GM21381 (cell line): ENCODE measurements around the gene KRTAP5-8.
"Not testable (repeated sequence)": the region's sequence is repeated elsewhere in the genome, so short reads cannot be mapped to it uniquely, and the experiment has no call there.

ENCODE experiments used
- ATAC-seq: cut with Tn5 transposase; IDR thresholded peaks from one replicate; pipeline ENCODE4 v1.9.1; 2021; ENCODE audit warnings: mild to moderate bottlenecking, moderate library complexity; ENCODE audit not compliant: unreplicated experiment

KRTAP5-8 gene

GRCh38 chr11:71505781-71506180 lies 32.0 kb upstream of the KRTAP5-8 start:
- ATAC-seq = no peak

- ATAC-seq = no peak
Measured at GRCh38 chr11:71507102-71507501, 30.7 kb upstream of the KRTAP5-8 start.

- ATAC-seq = no peak
Measured at GRCh38 chr11:71518506-71519471, 19.0 kb upstream of the KRTAP5-8 start.

GRCh38 chr11:71519546-71519945 lies 18.3 kb upstream of the KRTAP5-8 start:
- ATAC-seq = no peak

GRCh38 chr11:71525188-71525937 lies 12.5 kb upstream of the KRTAP5-8 start:
- no peak for ATAC-seq

GRCh38 chr11:71525938-71526495 lies 11.8 kb upstream of the KRTAP5-8 start:
- no peak for ATAC-seq

- not testable (repeated sequence) for ATAC-seq
Measured at GRCh38 chr11:71526796-71527575, 10.8 kb upstream of the KRTAP5-8 start, which contains the start of gene KRTAP5-7. Gene KRTAP5-7 (plus strand): TSS chr11:71527267. CDS start chr11:71527301, 34 bp downstream.

- ATAC-seq = no peak
Measured at GRCh38 chr11:71527576-71528210, 10.1 kb upstream of the KRTAP5-8 start.

GRCh38 chr11:71530602-71531001 lies 7.2 kb upstream of the KRTAP5-8 start:
- ATAC-seq = no peak

- ATAC-seq = no peak
Measured at GRCh38 chr11:71532036-71532610, 5.7 kb upstream of the KRTAP5-8 start.

- ATAC-seq = not testable (repeated sequence)
Measured at GRCh38 chr11:71534711-71535608, 2.9 kb upstream of the KRTAP5-8 start.

- ATAC-seq = no peak
Measured at GRCh38 chr11:71535825-71536224, 2.0 kb upstream of the KRTAP5-8 start.

- no peak for ATAC-seq
Measured at GRCh38 chr11:71537537-71537936, 288 bp upstream of the KRTAP5-8 start.

GRCh38 chr11:71538666-71538990 lies 803 bp downstream of the KRTAP5-8 start:
- no peak for ATAC-seq

GRCh38 chr11:71539017-71539416 lies 1.2 kb downstream of the KRTAP5-8 start:
- no peak for ATAC-seq

GRCh38 chr11:71539971-71540370 lies 2.1 kb downstream of the KRTAP5-8 start:
- ATAC-seq = not testable (repeated sequence)

GRCh38 chr11:71540521-71541304 lies 2.9 kb downstream of the KRTAP5-8 start:
- not testable (repeated sequence) for ATAC-seq

GRCh38 chr11:71542382-71542781 lies 4.6 kb downstream of the KRTAP5-8 start:
- no peak for ATAC-seq
